Hematopoietic multipotent progenitor cell (in vitro differentiated cells): Measurements from ENCODE around the gene RAB5IF. TPM values are rescaled to one million over a fixed set of nuclear protein-coding genes. Genes with fewer than 3 reads are reported as not detected.
"Not testable (repeated sequence)": the region's sequence is repeated elsewhere in the genome, so short reads cannot be mapped to it uniquely, and the experiment has no call there.

Experiments used
- DNase-seq, 3 donors: peaks; one replicate each; pipeline ENCODE4 v3.0.0-alpha.2; 2011 to 2015; ENCODE audit warnings: low read depth in 2 of 3, low spot score in 2 of 3
- total RNA-seq: library from RNA; depleted of rRNA; stranded (reverse); fragments of >200 nt; gene quantifications from one replicate; pipeline ENCODE4 v1.2.3, GENCODE V29; 2012

The RAB5IF gene, protein sequence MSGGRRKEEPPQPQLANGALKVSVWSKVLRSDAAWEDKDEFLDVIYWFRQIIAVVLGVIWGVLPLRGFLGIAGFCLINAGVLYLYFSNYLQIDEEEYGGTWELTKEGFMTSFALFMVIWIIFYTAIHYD
- total RNA-seq = 52.8 TPM

DNA sequence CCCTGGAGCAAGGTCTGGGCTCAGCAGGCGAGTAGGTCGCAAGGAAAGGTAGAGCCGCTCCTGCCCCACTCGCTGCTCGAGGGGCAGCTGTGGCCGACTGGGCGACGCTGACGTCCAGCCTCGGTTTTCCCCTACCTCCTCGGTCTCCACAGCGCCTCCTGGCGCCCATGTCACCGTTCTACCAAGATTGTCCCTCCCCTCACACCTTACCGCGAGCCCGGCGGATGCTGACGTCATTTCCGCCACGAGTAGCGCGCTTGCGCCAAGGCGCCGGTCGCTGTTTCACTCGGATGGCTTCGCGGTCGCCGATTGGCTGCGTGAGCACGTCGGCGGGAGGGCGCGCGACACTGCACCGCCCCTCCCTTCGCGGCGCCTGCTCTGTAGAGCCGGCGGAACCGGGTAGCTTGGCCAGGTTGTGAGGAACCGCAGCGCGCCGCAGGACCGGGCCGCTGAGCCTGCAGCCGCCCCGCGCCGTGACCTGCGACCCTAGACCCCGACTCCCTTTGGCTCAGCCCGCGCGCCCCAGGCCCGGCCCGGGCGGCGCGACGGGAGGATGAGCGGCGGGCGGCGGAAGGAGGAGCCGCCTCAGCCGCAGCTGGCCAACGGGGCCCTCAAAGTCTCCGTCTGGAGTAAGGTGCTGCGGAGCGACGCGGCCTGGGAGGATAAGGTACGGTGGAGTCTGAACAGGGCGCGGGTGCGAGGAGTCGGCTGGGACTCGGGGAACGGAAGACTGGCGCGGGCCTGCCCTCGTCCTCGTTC is at the start of gene RAB5IF:
TSS of gene RAB5IF (plus strand) at position 381 of the 759 bp plus-strand sequence. CDS start at position 554, 173 bp downstream.
- DNase-seq = peak; percentile 98 to 100 (median 99)

GRCh38 chr20:36562724-36563123 is 42.9 kb upstream of the RAB5IF start:
- no peak for DNase-seq

DNA sequence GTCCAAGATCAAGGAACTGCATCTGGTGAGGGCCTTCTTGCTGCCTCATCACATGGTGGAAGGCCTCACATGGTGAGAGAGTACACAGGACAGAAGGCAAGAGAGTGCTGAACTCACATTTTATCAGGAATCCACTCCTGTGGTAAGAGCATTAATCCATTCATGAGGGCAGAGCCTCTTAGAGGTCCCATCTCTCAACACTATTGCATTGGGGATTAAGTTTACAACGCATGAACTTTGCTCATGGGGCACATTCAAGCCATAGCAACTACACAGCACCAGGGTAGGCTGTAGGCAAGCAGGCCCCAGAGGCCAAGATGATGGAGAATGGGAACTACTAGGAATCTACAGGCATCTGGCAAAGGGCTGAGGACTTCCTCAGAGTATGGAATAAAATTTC is 42.2 kb upstream of the RAB5IF start:
- no peak for DNase-seq

- DNase-seq = not testable (repeated sequence)
These were observed 41.4 kb upstream of the RAB5IF start for GRCh38 chr20:36564078-36564725.

GRCh38 chr20:36564726-36565121 is 40.9 kb upstream of the RAB5IF start:
- DNase-seq = not testable (repeated sequence)

DNA sequence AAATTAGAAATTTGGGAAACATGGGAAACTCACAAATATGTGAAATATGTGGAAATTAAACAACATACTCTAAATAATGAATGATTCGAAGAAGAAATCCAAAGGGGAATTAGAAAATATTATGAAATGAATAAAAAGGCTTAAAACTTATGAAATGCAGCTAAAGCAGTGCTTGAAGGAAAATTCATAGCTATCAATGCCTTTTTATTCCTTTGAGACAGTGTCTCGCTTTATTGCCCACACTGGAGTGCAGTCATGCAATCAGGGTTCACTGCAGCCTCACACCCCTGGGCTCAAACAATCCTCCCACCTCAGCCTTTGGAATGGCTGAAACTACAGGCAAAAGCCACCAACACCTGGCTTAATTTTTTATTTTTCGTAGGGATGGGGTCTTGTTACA is 40.1 kb upstream of the RAB5IF start:
- no peak for DNase-seq

DNA sequence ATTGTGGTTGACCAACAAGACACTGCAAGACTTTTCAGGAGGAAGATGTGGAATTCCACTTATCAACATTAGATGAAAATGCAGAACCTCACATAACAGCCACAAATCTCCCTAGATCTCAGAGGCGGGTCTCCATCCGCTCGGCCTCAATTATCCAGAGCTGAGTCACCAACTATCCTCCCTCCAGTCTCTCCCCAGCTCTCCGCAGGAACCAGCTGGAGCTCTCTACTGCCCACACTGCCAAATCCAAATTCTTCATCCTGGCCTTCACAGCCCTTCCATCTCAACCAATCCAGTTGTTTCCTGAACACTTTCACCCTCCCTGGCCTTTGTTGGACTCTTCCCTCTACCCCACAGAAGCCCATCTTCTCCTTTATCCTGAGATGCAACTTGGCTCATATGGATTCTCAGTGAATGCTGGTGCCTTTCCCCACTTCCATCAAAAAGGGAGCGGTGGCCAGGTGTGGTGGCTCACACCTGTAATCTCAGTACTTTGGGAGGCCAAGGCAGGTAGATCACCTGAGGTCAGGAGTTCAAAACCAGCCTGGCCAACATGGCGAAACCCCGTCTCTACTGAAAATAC is 35.6 kb upstream of the RAB5IF start:
- DNase-seq = no peak

DNA sequence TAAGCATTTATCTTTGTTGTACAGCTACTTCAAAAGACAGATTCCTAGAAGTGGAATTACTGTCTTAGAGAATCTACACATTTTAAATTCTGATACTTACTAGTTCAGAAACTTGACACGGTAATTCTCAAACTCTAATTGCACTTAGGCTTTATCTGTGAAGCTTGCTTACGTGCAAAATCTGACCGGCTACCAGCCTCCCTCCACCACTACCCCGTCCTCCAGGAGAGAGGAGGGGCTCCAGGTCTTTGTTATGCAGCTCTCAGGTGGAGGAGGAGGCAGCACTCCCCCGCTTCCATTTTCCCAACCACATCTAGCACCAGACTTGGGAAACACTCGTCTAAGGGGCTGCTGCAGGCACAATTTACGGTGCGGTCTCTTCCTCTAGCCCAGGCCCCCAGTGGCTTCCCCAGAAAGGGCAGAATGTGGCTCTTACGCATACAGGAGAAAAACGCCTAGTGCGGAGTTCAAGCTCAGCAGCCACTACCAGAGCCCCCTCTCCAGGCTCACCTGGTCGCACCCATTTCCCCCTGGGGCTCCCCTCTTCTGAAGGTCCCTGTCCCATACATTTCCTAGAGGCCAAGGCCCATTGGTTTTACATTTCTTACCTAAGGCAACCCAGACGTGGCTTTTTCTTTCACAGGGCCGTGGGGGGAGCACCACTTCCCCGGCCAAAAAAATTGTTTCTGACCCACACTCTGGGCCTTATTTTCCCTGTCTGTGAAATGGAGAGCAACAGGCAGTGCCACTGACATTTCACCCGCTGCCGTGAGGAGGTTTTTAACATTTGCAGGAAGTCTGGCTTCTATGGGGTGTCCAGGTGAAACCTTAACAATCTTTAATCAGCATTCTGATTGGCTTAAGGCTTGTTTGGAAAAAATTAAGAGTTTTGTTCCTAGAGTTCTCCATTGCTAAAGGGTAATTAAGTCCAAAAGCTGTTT is 33.7 kb upstream of the RAB5IF start:
- peak in 2 of 3 donors; percentile 37 to 43 for DNase-seq

DNA sequence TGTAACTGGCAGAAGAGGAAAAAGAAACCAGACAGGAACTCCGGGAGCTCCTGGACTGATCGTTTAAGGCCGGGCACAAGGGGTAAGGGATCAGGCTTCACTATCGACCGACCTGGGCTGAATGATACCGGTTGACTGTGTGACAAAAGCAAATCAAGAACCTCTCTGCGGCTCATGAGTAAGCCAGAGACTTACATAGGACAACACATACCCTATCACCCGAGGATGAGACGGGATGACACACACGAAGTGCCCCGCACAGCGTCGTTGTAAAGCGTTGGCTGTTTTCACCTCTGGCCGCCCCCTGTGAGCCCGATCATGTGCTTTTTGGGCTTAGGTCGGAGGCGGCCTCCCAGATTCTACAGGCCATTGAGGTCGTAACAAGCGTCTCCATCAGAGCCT is 32.9 kb upstream of the RAB5IF start:
- DNase-seq = peak in 2 of 3 donors; percentile 56 to 62

DNA sequence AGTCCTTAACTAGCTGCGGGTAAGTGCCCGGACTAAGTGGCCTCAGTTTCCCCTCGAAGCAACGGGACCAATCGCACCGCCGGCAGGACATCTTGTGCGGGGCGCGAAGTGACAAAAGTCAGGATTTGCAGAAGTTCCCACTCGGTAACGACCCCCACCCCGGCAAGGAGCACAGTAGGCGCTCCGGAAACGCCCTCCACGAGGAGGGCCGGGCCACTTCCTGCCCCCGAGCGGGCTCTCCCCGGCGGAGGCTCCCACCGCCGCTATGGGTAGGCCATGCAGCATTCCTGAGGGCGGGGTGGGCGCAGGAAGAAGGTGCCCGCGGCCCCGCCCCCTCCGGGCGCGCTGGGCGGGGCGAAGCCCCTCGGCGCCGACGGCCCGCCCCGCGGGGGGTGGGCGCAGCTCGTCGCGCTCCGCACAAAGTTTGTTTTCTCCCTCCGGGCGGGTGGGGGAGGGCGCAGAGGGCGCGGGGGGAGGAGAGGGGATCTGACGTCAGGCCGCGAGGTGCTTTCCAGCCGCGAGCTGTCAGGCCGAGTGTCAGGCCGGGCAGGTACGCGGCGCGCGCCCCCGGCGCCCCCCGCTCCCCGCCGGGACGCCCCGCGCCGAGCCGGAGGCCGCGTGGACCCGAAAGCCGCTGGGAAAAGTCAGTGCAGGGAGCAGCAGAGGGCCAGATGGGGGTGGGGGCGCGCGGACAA is 32.3 kb upstream of the RAB5IF start, which contains the start of gene TGIF2:
TSS of gene TGIF2 (plus strand) at position 495 of the 695 bp plus-strand sequence. CDS start 5,178 bp downstream, outside the sequence.
- peak; percentile 83 to 94 (median 93) for DNase-seq

GRCh38 chr20:36573798-36574365 is 31.7 kb upstream of the RAB5IF start:
- peak in 2 of 3 donors; percentile 61 to 78 for DNase-seq

DNA sequence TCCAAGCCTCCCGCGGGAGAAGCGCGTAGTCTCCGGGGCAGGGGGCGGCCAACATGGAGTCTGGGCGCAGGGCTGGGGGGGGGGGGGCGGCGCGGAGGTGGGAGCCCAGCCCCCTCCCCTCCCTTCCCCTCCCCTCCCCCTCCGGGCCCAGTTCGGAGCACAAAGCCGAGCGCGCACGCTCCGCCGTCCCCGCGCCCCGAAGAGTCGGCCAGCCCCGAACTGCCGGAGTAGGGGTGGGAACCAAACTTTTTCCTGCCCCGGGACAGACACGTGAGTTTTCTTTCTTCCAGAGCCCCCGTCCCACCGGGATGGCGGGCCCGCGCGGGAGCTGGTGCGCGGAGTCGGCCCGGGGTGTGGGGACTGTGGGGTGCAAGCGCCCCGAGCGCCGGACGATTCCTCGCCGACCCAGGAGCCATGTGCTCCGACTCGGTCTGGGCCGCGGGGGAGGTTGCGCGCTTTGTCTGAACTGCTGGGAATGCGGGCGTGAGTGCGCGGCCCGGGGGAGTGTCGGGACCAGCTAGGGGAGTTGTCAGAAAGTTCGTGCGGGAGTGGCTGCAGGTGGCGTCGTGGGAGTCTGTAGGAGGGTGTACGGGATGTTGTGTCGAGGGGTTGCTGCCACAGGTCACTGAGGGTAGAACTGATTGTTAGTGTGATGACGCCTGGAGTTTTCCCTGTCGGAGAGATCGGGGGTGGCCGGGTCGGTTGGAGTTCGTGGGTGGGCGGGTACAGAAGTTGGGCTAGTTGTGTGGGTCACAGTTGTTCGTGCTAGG is 31.0 kb upstream of the RAB5IF start:
- DNase-seq = peak in 2 of 3 donors; percentile 19 to 60

GRCh38 chr20:36576081-36576445 is 29.5 kb upstream of the RAB5IF start:
- no peak for DNase-seq

GRCh38 chr20:36578356-36579041 is 27.1 kb upstream of the RAB5IF start:
- no peak for DNase-seq

- no peak for DNase-seq
These were observed 25.5 kb upstream of the RAB5IF start for GRCh38 chr20:36579996-36580545.

- DNase-seq = no peak
These were observed 23.3 kb upstream of the RAB5IF start for GRCh38 chr20:36582322-36582721.

DNA sequence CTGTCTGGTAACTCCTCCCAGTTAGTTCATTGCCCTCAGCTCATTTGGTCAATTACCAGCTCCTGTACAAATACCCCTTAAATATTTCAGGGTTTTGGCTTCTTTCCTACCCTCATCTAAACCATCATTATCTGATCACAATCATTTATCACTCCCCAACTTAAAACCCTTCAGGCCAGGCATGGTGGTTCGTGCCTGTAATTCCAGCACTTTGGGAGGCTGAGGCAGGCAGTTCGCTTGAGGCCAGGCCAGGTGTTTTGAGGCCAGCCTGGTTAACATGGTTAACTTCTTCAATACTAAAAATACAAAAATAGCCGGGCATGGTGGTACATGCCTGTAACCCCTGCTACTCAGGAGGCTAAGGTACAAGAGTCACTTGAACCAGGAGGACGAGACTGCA is 22.8 kb upstream of the RAB5IF start:
- DNase-seq = no peak

GRCh38 chr20:36584018-36584481 is 21.5 kb upstream of the RAB5IF start:
- no peak for DNase-seq
